NT2/D1 (cell line): ENCODE measurements around the gene TMC6.

Source experiments
- DNase-seq: peaks from one replicate; pipeline ENCODE4 v3.0.0-alpha.2; 2011; ENCODE audit warnings: low read depth, low spot score
- H3K27me3 ChIP-seq: 2 replicates; pipeline ENCODE4 v1.6.0; 2011; ENCODE audit warnings: mild to moderate bottlenecking; ENCODE audit not compliant: insufficient read length, insufficient read depth
- H3K36me3 ChIP-seq: 2 replicates; pipeline ENCODE4 v1.6.1; 2011; ENCODE audit warnings: mild to moderate bottlenecking, low read length, mixed read lengths; ENCODE audit not compliant: insufficient read depth, insufficient read length
- H3K4me1 ChIP-seq: 2 replicates; pipeline ENCODE4 v1.5.1; 2011; ENCODE audit not compliant: insufficient read depth, insufficient read length
- H3K4me3 ChIP-seq: 2 replicates; pipeline ENCODE4 v1.5.1; 2011; ENCODE audit warnings: low read depth; ENCODE audit not compliant: insufficient read length
- H3K9ac ChIP-seq: 2 replicates; pipeline ENCODE4 v1.6.0; 2011; ENCODE audit warnings: low read depth; ENCODE audit not compliant: insufficient read length
- H3K9me3 ChIP-seq: 2 replicates; pipeline ENCODE4 v1.5.1; 2011; ENCODE audit warnings: mild to moderate bottlenecking, low read length; ENCODE audit not compliant: insufficient read depth
- SUZ12 ChIP-seq: IDR thresholded peaks from 2 replicates; pipeline ENCODE4 v1.6.1; 2011; ENCODE audit not compliant: insufficient read length, insufficient read depth; ENCODE audit errors: extremely low read depth
- YY1 ChIP-seq: IDR thresholded peaks from 2 replicates; pipeline ENCODE4 v1.6.1; 2011; ENCODE audit not compliant: insufficient read length, insufficient read depth
- ZNF274 ChIP-seq: IDR thresholded peaks from 2 replicates; pipeline ENCODE4 v1.6.1; 2011; ENCODE audit warnings: mild to moderate bottlenecking, low read depth, low read length

Gene TMC6

GRCh38 chr17:78128551-78129350 lies at the start of gene TMC6:
Gene TMC6 (minus strand): TSS chr17:78128755. CDS start chr17:78126832, 1,923 bp downstream.
- TF ChIP-seq ZNF274 (no peak), SUZ12 (no peak), YY1 (no peak)
- peak within 1 kb of the TSS; percentile 87 for H3K9ac ChIP-seq
- peaks cover 33% of the 10 kb centered on the region for H3K27me3 ChIP-seq
- H3K4me1 ChIP-seq = peaks cover 46% of the 10 kb centered on the region
- no peak for DNase-seq
- H3K36me3 ChIP-seq = peaks cover 27% of the 10 kb centered on the region
- no peaks in the 10 kb centered on the region for H3K9me3 ChIP-seq
- peak within 1 kb of the TSS; percentile 77 for H3K4me3 ChIP-seq

GRCh38 chr17:78176548-78177025 lies 48.0 kb upstream of the TMC6 start:
- H3K27me3 ChIP-seq = no peaks in the 10 kb centered on the region
- peaks cover 84% of the 10 kb centered on the region for H3K36me3 ChIP-seq
- peak overlapping the region; percentile 15 for H3K9ac ChIP-seq
- H3K4me1 ChIP-seq = peaks cover 31% of the 10 kb centered on the region
- peak; percentile 30 for DNase-seq
- TF ChIP-seq SUZ12 (no peak), YY1 (no peak), ZNF274 (no peak)
- no peaks in the 10 kb centered on the region for H3K9me3 ChIP-seq
- H3K4me3 ChIP-seq = no peak overlapping the region

GRCh38 chr17:78175643-78175981 lies 47.1 kb upstream of the TMC6 start:
- no peak for DNase-seq
- no peak overlapping the region for H3K4me3 ChIP-seq
- H3K36me3 ChIP-seq = peaks cover 84% of the 10 kb centered on the region
- TF ChIP-seq SUZ12 (no peak), YY1 (no peak), ZNF274 (no peak)
- H3K4me1 ChIP-seq = peaks cover 37% of the 10 kb centered on the region
- H3K27me3 ChIP-seq = no peaks in the 10 kb centered on the region
- peak overlapping the region; percentile 26 for H3K9ac ChIP-seq
- no peaks in the 10 kb centered on the region for H3K9me3 ChIP-seq

- Histone ChIP-seq H3K27me3 (no peaks in the 10 kb centered on the region), H3K9me3 (no peaks in the 10 kb centered on the region), H3K9ac (peak overlapping the region; percentile 34), H3K4me1 (peaks cover 39% of the 10 kb centered on the region), H3K4me3 (no peak overlapping the region), H3K36me3 (peaks cover 79% of the 10 kb centered on the region)
- TF ChIP-seq SUZ12 (no peak), YY1 (no peak), ZNF274 (no peak)
- no peak for DNase-seq
Observed at GRCh38 chr17:78174870-78175642, 46.5 kb upstream of the TMC6 start.

GRCh38 chr17:78174346-78174869 lies 45.9 kb upstream of the TMC6 start:
- H3K27me3 ChIP-seq = no peaks in the 10 kb centered on the region
- H3K4me3 ChIP-seq = no peak overlapping the region
- peak overlapping the region; percentile 34 for H3K9ac ChIP-seq
- no peak for TF ChIP-seq ZNF274
- TF ChIP-seq SUZ12 = no peak
- TF ChIP-seq YY1 = no peak
- DNase-seq = no peak
- peaks cover 43% of the 10 kb centered on the region for H3K4me1 ChIP-seq
- no peaks in the 10 kb centered on the region for H3K9me3 ChIP-seq
- H3K36me3 ChIP-seq = peaks cover 73% of the 10 kb centered on the region

- H3K36me3 ChIP-seq = peaks cover 61% of the 10 kb centered on the region
- H3K4me1 ChIP-seq = peaks cover 48% of the 10 kb centered on the region
Observed at GRCh38 chr17:78173097-78173715, 44.7 kb upstream of the TMC6 start.

More at GRCh38 chr17:78173097-78173715, 44.7 kb upstream of the TMC6 start:
- peak overlapping the region; percentile 58 for H3K9ac ChIP-seq
- H3K9me3 ChIP-seq = no peaks in the 10 kb centered on the region
- H3K4me3 ChIP-seq = no peak overlapping the region
- no peaks in the 10 kb centered on the region for H3K27me3 ChIP-seq
- TF ChIP-seq YY1 (no peak), SUZ12 (no peak)
- no peak for DNase-seq
